ENCODE data around the gene CLTB.

CLTB gene

GRCh38 chr5:176350416-176350815 is 65.9 kb downstream of the CLTB start:
- DNase-seq, result no peak

GRCh38 chr5:176342766-176343458 is 73.4 kb downstream of the CLTB start:
- DNase-seq, result no peak
